ENCODE measurements around the gene VSIG10.

The VSIG10 gene

GRCh38 chr12:118055144-118055557, 48.7 kb downstream of the VSIG10 start:
- peaks cover 13 to 23% of the 10 kb centered on the region in 2 experiments; a peak in 2 of 3 replicates for H3K36me3 ChIP-seq (ENCODE audit: control insufficient read depth in 2 of 2, insufficient read depth in 1 of 2, low read length in 2 of 2)
- H3K9me3 ChIP-seq (ENCODE audit: control insufficient read depth, insufficient read depth, low read depth, low read length): no peaks in the 10 kb centered on the region
- H3K4me1 ChIP-seq (ENCODE audit: control insufficient read depth, insufficient read depth, low read length): 0 out of 2 replicates have a peak, but pooled peaks cover 3% of the 10 kb centered on the region
- TF ChIP-seq FEZF1 (tag by site-specific recombination; IDR thresholded peaks at IDR 0.05) (no peak), ZNF416 (tag by site-specific recombination; IDR thresholded peaks at IDR 0.05) (no peak), ZBTB48 (tag by site-specific recombination; IDR thresholded peaks at IDR 0.05) (peak; percentile 46; the same call in 1 of the 2 replicates), CTCF (tag by site-specific recombination; IDR thresholded peaks at IDR 0.05) (peak; percentile 48), SP7 (tag by site-specific recombination; IDR thresholded peaks at IDR 0.05) (0 out of 2 replicates have a peak, but pooled peaks have one; percentile 12), PATZ1 (tag by site-specific recombination; IDR thresholded peaks at IDR 0.05) (peak; percentile 60), ZNF362 (tag by site-specific recombination; IDR thresholded peaks at IDR 0.05) (0 out of 2 replicates have a peak, but pooled peaks have one; percentile 55), ZNF654 (tag by site-specific recombination; IDR thresholded peaks at IDR 0.05; ENCODE audit: low read depth) (peak; percentile 52), ZNF518A (tag by site-specific recombination; conservative IDR thresholded peaks at IDR 0.05; ENCODE audit: low read depth) (no peak), PRDM10 (tag by site-specific recombination; IDR thresholded peaks at IDR 0.05) (peak; percentile 22; the same call in 1 of the 2 replicates), ZNF660 (tag by site-specific recombination; IDR thresholded peaks at IDR 0.05) (peak; percentile 52; the same call in 1 of the 2 replicates), GLIS1 (tag by site-specific recombination; IDR thresholded peaks at IDR 0.05) (peak; percentile 81)
- no peak overlapping the region for H3K27ac ChIP-seq (ENCODE audit: extremely low read depth, low read depth, low read length)
- CTCF ChIA-PET: interaction anchor here (0.6 to 3.8 kb wide), 13 partner anchors 9 to 1100 kb away, joined by 3 to 44 read pairs (median 3); no protein-coding TSS in a partner anchor
- POLR2A ChIA-PET: no interaction called here
- no peak overlapping the region for H3K4me3 ChIP-seq (ENCODE audit: low read depth, low read length)
